Measurements from ENCODE around the gene GRIK1.

DNA sequence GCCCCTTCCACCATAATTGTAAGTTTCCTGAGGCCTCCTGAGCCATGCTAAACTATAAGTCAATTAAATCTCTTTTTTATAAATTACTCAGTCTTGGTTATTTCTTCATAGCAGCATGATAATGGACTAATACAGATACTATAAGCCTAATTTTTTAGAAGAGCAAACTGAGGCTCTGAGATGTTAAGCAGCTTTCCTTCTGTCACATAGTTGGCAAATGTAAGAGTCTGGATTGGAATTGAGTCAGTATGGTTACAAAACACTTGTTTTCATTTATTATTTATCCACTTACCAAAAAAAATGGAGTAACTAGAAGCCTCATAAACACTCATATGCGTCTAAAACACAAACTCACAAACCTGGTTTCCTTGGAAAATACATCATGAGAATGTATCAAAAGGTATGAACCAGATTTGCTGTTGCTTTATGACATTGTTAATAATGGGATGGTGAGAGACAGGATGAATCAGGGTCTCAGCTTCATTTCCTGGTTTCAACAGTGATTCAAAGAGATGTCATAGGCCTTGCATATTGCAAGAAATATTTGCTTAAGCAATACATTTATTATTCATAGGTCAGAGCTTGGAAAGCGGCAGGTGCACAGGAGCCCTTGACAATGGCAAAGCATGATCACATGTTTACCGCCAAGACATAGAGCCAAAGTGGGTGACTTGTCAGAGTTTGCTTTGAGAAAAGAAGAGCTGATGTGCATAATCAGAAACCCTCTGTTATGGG lies 221.5 kb downstream of the GRIK1 start:
- TF ChIP-seq, protein P1, sequence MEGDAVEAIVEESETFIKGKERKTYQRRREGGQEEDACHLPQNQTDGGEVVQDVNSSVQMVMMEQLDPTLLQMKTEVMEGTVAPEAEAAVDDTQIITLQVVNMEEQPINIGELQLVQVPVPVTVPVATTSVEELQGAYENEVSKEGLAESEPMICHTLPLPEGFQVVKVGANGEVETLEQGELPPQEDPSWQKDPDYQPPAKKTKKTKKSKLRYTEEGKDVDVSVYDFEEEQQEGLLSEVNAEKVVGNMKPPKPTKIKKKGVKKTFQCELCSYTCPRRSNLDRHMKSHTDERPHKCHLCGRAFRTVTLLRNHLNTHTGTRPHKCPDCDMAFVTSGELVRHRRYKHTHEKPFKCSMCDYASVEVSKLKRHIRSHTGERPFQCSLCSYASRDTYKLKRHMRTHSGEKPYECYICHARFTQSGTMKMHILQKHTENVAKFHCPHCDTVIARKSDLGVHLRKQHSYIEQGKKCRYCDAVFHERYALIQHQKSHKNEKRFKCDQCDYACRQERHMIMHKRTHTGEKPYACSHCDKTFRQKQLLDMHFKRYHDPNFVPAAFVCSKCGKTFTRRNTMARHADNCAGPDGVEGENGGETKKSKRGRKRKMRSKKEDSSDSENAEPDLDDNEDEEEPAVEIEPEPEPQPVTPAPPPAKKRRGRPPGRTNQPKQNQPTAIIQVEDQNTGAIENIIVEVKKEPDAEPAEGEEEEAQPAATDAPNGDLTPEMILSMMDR (IDR thresholded peaks at IDR 0.05) = no peak
- TF ChIP-seq USF2 (CRISPR knock-in tag; IDR thresholded peaks at IDR 0.05) = no peak
- TF ChIP-seq SP1 (CRISPR knock-in tag; conservative IDR thresholded peaks at IDR 0.05) = no peak
- no peak for TF ChIP-seq MAX (CRISPR knock-in tag; IDR thresholded peaks at IDR 0.05)
- TF ChIP-seq, protein P2, sequence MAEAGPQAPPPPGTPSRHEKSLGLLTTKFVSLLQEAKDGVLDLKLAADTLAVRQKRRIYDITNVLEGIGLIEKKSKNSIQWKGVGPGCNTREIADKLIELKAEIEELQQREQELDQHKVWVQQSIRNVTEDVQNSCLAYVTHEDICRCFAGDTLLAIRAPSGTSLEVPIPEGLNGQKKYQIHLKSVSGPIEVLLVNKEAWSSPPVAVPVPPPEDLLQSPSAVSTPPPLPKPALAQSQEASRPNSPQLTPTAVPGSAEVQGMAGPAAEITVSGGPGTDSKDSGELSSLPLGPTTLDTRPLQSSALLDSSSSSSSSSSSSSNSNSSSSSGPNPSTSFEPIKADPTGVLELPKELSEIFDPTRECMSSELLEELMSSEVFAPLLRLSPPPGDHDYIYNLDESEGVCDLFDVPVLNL (CRISPR knock-in tag; IDR thresholded peaks at IDR 0.05; ENCODE audit: borderline replicate concordance, low read depth) = no peak
- no peak for TF ChIP-seq ETV6 (CRISPR knock-in tag; IDR thresholded peaks at IDR 0.05)
